ENCODE results near the gene TCAIM.

DNA sequence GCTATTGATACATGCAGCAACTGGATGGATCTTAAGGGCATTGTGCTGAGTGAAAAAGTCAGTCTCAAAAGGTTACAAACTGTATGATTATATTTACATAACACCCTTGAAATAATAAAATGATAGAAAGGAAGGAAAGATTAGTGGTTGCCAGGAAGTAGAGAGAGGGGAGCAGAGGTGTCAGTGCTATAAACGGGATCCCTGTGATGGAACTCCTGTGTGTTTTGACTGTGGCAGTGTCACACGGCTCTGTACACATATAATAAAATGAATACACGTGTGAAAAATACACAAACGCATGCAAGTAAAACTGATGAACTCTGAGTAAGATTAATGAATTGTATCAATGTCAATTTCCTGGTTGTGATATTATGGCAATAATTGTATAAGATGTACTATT lies 60.3 kb downstream of the TCAIM start:
- TF ChIP-seq, protein P1, sequence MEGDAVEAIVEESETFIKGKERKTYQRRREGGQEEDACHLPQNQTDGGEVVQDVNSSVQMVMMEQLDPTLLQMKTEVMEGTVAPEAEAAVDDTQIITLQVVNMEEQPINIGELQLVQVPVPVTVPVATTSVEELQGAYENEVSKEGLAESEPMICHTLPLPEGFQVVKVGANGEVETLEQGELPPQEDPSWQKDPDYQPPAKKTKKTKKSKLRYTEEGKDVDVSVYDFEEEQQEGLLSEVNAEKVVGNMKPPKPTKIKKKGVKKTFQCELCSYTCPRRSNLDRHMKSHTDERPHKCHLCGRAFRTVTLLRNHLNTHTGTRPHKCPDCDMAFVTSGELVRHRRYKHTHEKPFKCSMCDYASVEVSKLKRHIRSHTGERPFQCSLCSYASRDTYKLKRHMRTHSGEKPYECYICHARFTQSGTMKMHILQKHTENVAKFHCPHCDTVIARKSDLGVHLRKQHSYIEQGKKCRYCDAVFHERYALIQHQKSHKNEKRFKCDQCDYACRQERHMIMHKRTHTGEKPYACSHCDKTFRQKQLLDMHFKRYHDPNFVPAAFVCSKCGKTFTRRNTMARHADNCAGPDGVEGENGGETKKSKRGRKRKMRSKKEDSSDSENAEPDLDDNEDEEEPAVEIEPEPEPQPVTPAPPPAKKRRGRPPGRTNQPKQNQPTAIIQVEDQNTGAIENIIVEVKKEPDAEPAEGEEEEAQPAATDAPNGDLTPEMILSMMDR (IDR thresholded peaks at IDR 0.05) = no peak
- TF ChIP-seq POLR2AphosphoS5 (IDR thresholded peaks at IDR 0.05; ENCODE audit: low read depth, low read length) = no peak
- TF ChIP-seq, protein P2, sequence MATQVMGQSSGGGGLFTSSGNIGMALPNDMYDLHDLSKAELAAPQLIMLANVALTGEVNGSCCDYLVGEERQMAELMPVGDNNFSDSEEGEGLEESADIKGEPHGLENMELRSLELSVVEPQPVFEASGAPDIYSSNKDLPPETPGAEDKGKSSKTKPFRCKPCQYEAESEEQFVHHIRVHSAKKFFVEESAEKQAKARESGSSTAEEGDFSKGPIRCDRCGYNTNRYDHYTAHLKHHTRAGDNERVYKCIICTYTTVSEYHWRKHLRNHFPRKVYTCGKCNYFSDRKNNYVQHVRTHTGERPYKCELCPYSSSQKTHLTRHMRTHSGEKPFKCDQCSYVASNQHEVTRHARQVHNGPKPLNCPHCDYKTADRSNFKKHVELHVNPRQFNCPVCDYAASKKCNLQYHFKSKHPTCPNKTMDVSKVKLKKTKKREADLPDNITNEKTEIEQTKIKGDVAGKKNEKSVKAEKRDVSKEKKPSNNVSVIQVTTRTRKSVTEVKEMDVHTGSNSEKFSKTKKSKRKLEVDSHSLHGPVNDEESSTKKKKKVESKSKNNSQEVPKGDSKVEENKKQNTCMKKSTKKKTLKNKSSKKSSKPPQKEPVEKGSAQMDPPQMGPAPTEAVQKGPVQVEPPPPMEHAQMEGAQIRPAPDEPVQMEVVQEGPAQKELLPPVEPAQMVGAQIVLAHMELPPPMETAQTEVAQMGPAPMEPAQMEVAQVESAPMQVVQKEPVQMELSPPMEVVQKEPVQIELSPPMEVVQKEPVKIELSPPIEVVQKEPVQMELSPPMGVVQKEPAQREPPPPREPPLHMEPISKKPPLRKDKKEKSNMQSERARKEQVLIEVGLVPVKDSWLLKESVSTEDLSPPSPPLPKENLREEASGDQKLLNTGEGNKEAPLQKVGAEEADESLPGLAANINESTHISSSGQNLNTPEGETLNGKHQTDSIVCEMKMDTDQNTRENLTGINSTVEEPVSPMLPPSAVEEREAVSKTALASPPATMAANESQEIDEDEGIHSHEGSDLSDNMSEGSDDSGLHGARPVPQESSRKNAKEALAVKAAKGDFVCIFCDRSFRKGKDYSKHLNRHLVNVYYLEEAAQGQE (IDR thresholded peaks at IDR 0.05; ENCODE audit: low read depth, low read length) = no peak
- TF ChIP-seq RAD21 (IDR thresholded peaks at IDR 0.05; ENCODE audit: low read length) = no peak
- TF ChIP-seq EP300 (IDR thresholded peaks at IDR 0.05; ENCODE audit: borderline replicate concordance in 1 of 2, low read depth in 1 of 2, low read length in 1 of 2) = no peak
- TF ChIP-seq TEAD4 (IDR thresholded peaks at IDR 0.05; ENCODE audit: borderline replicate concordance, insufficient read depth) = no peak
- no peak for TF ChIP-seq NRF1 (IDR thresholded peaks at IDR 0.05; ENCODE audit: low read depth, low read length)
- TF ChIP-seq TAF1 (IDR thresholded peaks at IDR 0.05; ENCODE audit: borderline replicate concordance, low read depth, low read length) = no peak
- TF ChIP-seq RXRA (IDR thresholded peaks at IDR 0.05; ENCODE audit: borderline replicate concordance, low read depth) = no peak
- no peak for TF ChIP-seq SMC3 (IDR thresholded peaks at IDR 0.05; ENCODE audit: low read depth, low read length)
- TF ChIP-seq YY1 (IDR thresholded peaks at IDR 0.05; ENCODE audit: low read depth) = no peak

Data from SK-N-SH (cell line).